GM12878 (cell line): Measurements from ENCODE around the gene FBXO3. TPM values are rescaled to one million over a fixed set of nuclear protein-coding genes. Genes with fewer than 3 reads are reported as not detected.

Experiments
- ATAC-seq: fragments of 200-7000 bp; cut with Tn5 transposase; 3 replicates; pipeline ENCODE4 v1.9.1; 2020; ENCODE audit warnings: mild to moderate bottlenecking, moderate library complexity
- BruUV-seq: library from RNA; stranded (reverse); fragments of 400-500 nt; replicated peaks from 2 replicates; lab custom pipeline; 2021; lab: Mats Ljungman, UMichigan
- CTCF ChIA-PET: fragments of 300-600 bp; sonication (Branson Sonifier 250); formaldehyde crosslinking; extraction: SDS; loops from one replicate; lab custom pipeline; 2021; ENCODE audit warnings: inconsistent platforms; lab: Yijun Ruan, JAX
- POLR2A ChIA-PET: fragments of 350-600 bp; formaldehyde crosslinking; extraction: SDS; loops from one replicate; lab custom pipeline; 2021; ENCODE audit warnings: inconsistent platforms; lab: Charles Lee
- RAD21 ChIA-PET: fragments of 300-600 bp; sonication (Branson Sonifier 250); formaldehyde crosslinking; loops from one replicate; lab custom pipeline; 2023; ENCODE audit warnings: antibody characterized with exemption; ENCODE audit not compliant: unreplicated experiment; lab: Charles Lee
- SMC1A ChIA-PET: fragments of 300-600 bp; sonication (Branson Sonifier 250); formaldehyde crosslinking; loops from one replicate; lab custom pipeline; 2023; ENCODE audit not compliant: unreplicated experiment, uncharacterized antibody; lab: Charles Lee
- DNase-seq: peaks from one replicate; pipeline ENCODE4 v3.0.0-alpha.2; 2011; ENCODE audit warnings: low read depth, low spot score
- FAIRE-seq: peaks from 3 replicates; lab custom pipeline; 2011; peaks lifted over from hg19 to GRCh38; lab: Jason Lieb, UNC
- H2AFZ ChIP-seq: 2 replicates; pipeline ENCODE4 v1.6.0; 2011; ENCODE audit warnings: low read depth, low read length, control low read depth; ENCODE audit not compliant: control insufficient read depth
- H3K27ac ChIP-seq: 2 replicates; pipeline ENCODE4 v1.5.1; 2011; ENCODE audit warnings: control low read depth; ENCODE audit not compliant: control insufficient read depth, insufficient read depth
- H3K27me3 ChIP-seq, 2 experiments: replicated peaks in 1 of 2; 2 replicates each; pipeline versions ENCODE4 v1.6.0 to v1.6.1; 2011; ENCODE audit warnings: low read length in 1 of 2; ENCODE audit not compliant: control insufficient read depth in 2 of 2, insufficient read depth in 2 of 2
- H3K36me3 ChIP-seq, 2 experiments: 2 replicates each; pipeline ENCODE4 v1.5.1; 2011; ENCODE audit warnings: low read length in 1 of 2; ENCODE audit not compliant: control insufficient read depth in 2 of 2, insufficient read depth in 2 of 2
- H3K4me1 ChIP-seq: 2 replicates; pipeline ENCODE4 v1.6.1; 2011; ENCODE audit warnings: mild to moderate bottlenecking, low read length, moderate library complexity, mixed read lengths; ENCODE audit not compliant: control insufficient read depth, insufficient read depth
- H3K4me2 ChIP-seq: 2 replicates; pipeline ENCODE4 v1.6.0; 2011; ENCODE audit warnings: control low read depth; ENCODE audit not compliant: control insufficient read depth, insufficient read depth
- H3K4me3 ChIP-seq: fragments of 200-600 bp; sonication (generic); 2 replicates; pipeline ENCODE4 v1.5.1; 2016
- H3K79me2 ChIP-seq: 2 replicates; pipeline ENCODE4 v1.6.0; 2011; ENCODE audit warnings: low read length; ENCODE audit not compliant: control insufficient read depth, insufficient read depth
- H3K9ac ChIP-seq: 2 replicates; pipeline ENCODE4 v1.8.0; 2011; ENCODE audit warnings: low read length, control low read depth, mixed read lengths; ENCODE audit not compliant: control insufficient read depth, insufficient read depth
- H3K9me3 ChIP-seq: replicated peaks from 3 replicates; pipeline ENCODE4 v1.5.1; 2011; ENCODE audit warnings: mild to moderate bottlenecking, low read length; ENCODE audit not compliant: control insufficient read depth, insufficient read depth
- H4K20me1 ChIP-seq: 2 replicates; pipeline ENCODE4 v1.6.0; 2011; ENCODE audit not compliant: control insufficient read depth, insufficient read depth
- JUND ChIP-seq: IDR thresholded peaks from 2 replicates; pipeline ENCODE4 v1.6.1; 2012; ENCODE audit warnings: low read depth, mild to moderate bottlenecking, low read length, improper control_type of control experiment, moderate library complexity
- MEF2A ChIP-seq: IDR thresholded peaks from 2 replicates; pipeline ENCODE4 v1.6.1; 2011; ENCODE audit warnings: low read depth, mild to moderate bottlenecking, low read length, moderate library complexity; ENCODE audit not compliant: insufficient read depth
- MLLT1 ChIP-seq: fragments of 450-650 bp; IDR thresholded peaks from 2 replicates; pipeline ENCODE4 v1.6.1; 2016; ENCODE audit warnings: mild to moderate bottlenecking
- MXI1 ChIP-seq: fragments of 150-350 bp; IDR thresholded peaks from 2 replicates; pipeline ENCODE4 v1.6.1; 2011; ENCODE audit warnings: low read depth, mild to moderate bottlenecking, inconsistent platforms, low read length, improper control_type of control experiment
- MYC ChIP-seq: IDR thresholded peaks from 2 replicates; pipeline ENCODE4 v1.6.1; 2011; ENCODE audit warnings: mild to moderate bottlenecking, low read length, moderate library complexity, inconsistent platforms; ENCODE audit not compliant: insufficient read depth, insufficient replicate concordance, insufficient read length, severe bottlenecking
- NFXL1 ChIP-seq: fragments of 450-650 bp; IDR thresholded peaks from 2 replicates; pipeline ENCODE4 v1.6.1; 2017; ENCODE audit warnings: antibody characterized with exemption, mild to moderate bottlenecking, borderline replicate concordance
- PAX8 ChIP-seq: fragments of 450-650 bp; IDR thresholded peaks from 2 replicates; pipeline ENCODE4 v1.6.1; 2017; ENCODE audit warnings: mild to moderate bottlenecking, moderate library complexity
- POLR2A ChIP-seq: IDR thresholded peaks from 2 replicates; pipeline ENCODE4 v1.6.1; 2011; ENCODE audit warnings: low read depth, mild to moderate bottlenecking, low read length
- RAD21 ChIP-seq: IDR thresholded peaks from 2 replicates; pipeline ENCODE4 v1.6.1; 2011; ENCODE audit warnings: mild to moderate bottlenecking, low read depth, low read length, moderate library complexity; ENCODE audit not compliant: insufficient read depth
- SIX5 ChIP-seq: IDR thresholded peaks from 2 replicates; pipeline ENCODE4 v1.6.1; 2011; ENCODE audit warnings: mild to moderate bottlenecking, low read depth, low read length, moderate library complexity; ENCODE audit not compliant: severe bottlenecking
- TCF12 ChIP-seq: IDR thresholded peaks from 2 replicates; pipeline ENCODE4 v1.6.1; 2011; ENCODE audit warnings: low read depth, mild to moderate bottlenecking, low read length
- YBX1 ChIP-seq: fragments of 450-650 bp; IDR thresholded peaks from 2 replicates; pipeline ENCODE4 v1.6.1; 2016; ENCODE audit warnings: antibody characterized with exemption
- ZNF384 ChIP-seq: IDR thresholded peaks from 2 replicates; pipeline ENCODE4 v1.6.1; 2012; ENCODE audit warnings: low read depth, mild to moderate bottlenecking, low read length, improper control_type of control experiment, borderline replicate concordance
- WGBS: methylation state at CpG from one replicate; pipeline ENCODE4 v1.1.6; 2016; ENCODE audit warnings: low lambda C conversion rate; ENCODE audit not compliant: insufficient replicate concordance, insufficient coverage; ENCODE audit errors: missing lambda C conversion rate; 5-methylcytosine and 5-hydroxymethylcytosine counted together
- in situ Hi-C: fragments of 300-500 bp; cut with MboI; formaldehyde crosslinking; loops from 9 replicates; pipeline ENCODE4 v1.14.3; 2018; ENCODE audit warnings: mixed read lengths
- intact Hi-C: fragments of 100-400 bp; cut with micrococcal nuclease; formaldehyde crosslinking; loops from one replicate; pipeline ENCODE4 v1.14.2; 2022; ENCODE audit not compliant: unreplicated experiment
- polyA plus RNA-seq, 11 experiments: library from polyadenylated mRNA; depleted of rRNA in 4 of 11; unstranded in 6 of 11; stranded (reverse) in 5 of 11; fragments of >200 nt; fragmentation: Nextera tagmentation in 4 of 11; fragmentation: Illumina TruSeq in 1 of 11; extraction: Ambion mirVana in 4 of 11; extraction: Trizol in 1 of 11; gene quantifications; 1 replicate in 1 of 11; 2 replicates in 10 of 11; pipeline versions ENCODE4 v1.2.1 to v1.2.3, GENCODE V29; 2011 to 2016; ENCODE audit warnings: inconsistent platforms in 2 of 11, missing spikeins in 2 of 11, low read depth in 1 of 11
- total RNA-seq, 4 experiments: library from RNA; depleted of rRNA in 3 of 4; stranded (reverse); fragments of >200 nt in 3 of 4; fragmentation: Illumina TruSeq in 1 of 4; extraction: Trizol in 1 of 4; gene quantifications; 2 replicates each; pipeline versions ENCODE4 v1.2.1 to v1.2.3, GENCODE V29; 2013 to 2021
- TF ChIP-seq, protein P1 (sequence below): IDR thresholded peaks from 2 replicates; pipeline ENCODE4 v1.6.1; 2012; ENCODE audit warnings: improper control_type of control experiment, low read depth, low read length; ENCODE audit not compliant: insufficient replicate concordance
- TF ChIP-seq, protein P2 (sequence below): fragments of 450-650 bp; formaldehyde crosslinking; IDR thresholded peaks from 2 replicates; pipeline ENCODE4 v1.4.0; 2022; ENCODE audit warnings: mild to moderate bottlenecking, moderate library complexity

FBXO3 gene
- total and polyA plus RNA-seq, 10 of the 15 experiments (the other 5 are each of a cell fraction or from before 2014, with no cell fraction given): 8.9 to 33.4 (median 13.8) TPM

DNA sequence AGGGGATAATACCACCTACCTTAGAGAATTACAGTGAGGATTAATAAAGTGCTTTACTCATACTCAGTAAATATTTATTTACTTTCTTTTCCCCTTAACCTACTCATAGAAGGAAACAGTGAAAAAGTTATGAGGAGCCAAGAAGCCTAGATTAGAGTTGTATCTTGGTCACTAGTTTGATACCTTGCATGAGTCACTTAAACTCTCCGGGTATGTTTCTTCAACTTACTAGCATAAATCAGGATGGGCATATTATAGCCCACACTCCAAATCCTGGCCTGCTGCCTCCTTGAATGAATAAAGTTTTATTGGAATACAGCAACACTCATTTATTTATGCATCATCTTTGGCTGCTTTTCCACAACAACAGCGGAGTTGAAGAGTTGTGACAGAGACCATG is 8.2 kb downstream of the FBXO3 start:
- H3K79me2 ChIP-seq: no peaks in the 10 kb centered on the region
- H3K27me3 ChIP-seq: no peaks in the 10 kb centered on the region
- H3K4me3 ChIP-seq: no peak overlapping the region
- H3K9me3 ChIP-seq: no peaks in the 10 kb centered on the region
- POLR2A ChIA-PET: no interaction called here
- in situ Hi-C loops: no loop called here
- H4K20me1 ChIP-seq: peaks cover 2% of the 10 kb centered on the region; the same call in 1 of the 2 replicates
- ATAC-seq (no peak), DNase-seq (no peak), FAIRE-seq (no peak)
- H3K27ac ChIP-seq: no peak overlapping the region
- no peak overlapping the region for H2AFZ ChIP-seq
- 95% methylated on average over 2 of the region's 2 CpGs for WGBS
- no peak overlapping the region for H3K9ac ChIP-seq
- no TSS peak for BruUV-seq
- H3K4me1 ChIP-seq: peaks cover 10% of the 10 kb centered on the region
- RAD21 ChIA-PET: no interaction called here
- SMC1A ChIA-PET: interaction anchor here (0.6 to 3.7 kb wide), 3 partner anchors 10 to 222 kb away, joined by 3 to 32 read pairs (median 8); no protein-coding TSS in a partner anchor
- no peak overlapping the region for H3K4me2 ChIP-seq
- H3K36me3 ChIP-seq: peaks cover 0 to 3% of the 10 kb centered on the region in 2 experiments; a peak in 2 of 4 replicates
- CTCF ChIA-PET: no interaction called here
- intact Hi-C loops: no loop called here
- TF ChIP-seq MEF2A (no peak), TCF12 (no peak), MYC (no peak), YBX1 (no peak), SIX5 (no peak), ZNF384 (no peak), PAX8 (no peak), POLR2A (no peak), JUND (no peak), RAD21 (no peak), NFXL1 (no peak), MXI1 (no peak), MLLT1 (no peak)
- TF ChIP-seq, protein P1, sequence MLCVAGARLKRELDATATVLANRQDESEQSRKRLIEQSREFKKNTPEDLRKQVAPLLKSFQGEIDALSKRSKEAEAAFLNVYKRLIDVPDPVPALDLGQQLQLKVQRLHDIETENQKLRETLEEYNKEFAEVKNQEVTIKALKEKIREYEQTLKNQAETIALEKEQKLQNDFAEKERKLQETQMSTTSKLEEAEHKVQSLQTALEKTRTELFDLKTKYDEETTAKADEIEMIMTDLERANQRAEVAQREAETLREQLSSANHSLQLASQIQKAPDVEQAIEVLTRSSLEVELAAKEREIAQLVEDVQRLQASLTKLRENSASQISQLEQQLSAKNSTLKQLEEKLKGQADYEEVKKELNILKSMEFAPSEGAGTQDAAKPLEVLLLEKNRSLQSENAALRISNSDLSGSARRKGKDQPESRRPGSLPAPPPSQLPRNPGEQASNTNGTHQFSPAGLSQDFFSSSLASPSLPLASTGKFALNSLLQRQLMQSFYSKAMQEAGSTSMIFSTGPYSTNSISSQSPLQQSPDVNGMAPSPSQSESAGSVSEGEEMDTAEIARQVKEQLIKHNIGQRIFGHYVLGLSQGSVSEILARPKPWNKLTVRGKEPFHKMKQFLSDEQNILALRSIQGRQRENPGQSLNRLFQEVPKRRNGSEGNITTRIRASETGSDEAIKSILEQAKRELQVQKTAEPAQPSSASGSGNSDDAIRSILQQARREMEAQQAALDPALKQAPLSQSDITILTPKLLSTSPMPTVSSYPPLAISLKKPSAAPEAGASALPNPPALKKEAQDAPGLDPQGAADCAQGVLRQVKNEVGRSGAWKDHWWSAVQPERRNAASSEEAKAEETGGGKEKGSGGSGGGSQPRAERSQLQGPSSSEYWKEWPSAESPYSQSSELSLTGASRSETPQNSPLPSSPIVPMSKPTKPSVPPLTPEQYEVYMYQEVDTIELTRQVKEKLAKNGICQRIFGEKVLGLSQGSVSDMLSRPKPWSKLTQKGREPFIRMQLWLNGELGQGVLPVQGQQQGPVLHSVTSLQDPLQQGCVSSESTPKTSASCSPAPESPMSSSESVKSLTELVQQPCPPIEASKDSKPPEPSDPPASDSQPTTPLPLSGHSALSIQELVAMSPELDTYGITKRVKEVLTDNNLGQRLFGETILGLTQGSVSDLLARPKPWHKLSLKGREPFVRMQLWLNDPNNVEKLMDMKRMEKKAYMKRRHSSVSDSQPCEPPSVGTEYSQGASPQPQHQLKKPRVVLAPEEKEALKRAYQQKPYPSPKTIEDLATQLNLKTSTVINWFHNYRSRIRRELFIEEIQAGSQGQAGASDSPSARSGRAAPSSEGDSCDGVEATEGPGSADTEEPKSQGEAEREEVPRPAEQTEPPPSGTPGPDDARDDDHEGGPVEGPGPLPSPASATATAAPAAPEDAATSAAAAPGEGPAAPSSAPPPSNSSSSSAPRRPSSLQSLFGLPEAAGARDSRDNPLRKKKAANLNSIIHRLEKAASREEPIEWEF: no peak
- TF ChIP-seq, protein P2, sequence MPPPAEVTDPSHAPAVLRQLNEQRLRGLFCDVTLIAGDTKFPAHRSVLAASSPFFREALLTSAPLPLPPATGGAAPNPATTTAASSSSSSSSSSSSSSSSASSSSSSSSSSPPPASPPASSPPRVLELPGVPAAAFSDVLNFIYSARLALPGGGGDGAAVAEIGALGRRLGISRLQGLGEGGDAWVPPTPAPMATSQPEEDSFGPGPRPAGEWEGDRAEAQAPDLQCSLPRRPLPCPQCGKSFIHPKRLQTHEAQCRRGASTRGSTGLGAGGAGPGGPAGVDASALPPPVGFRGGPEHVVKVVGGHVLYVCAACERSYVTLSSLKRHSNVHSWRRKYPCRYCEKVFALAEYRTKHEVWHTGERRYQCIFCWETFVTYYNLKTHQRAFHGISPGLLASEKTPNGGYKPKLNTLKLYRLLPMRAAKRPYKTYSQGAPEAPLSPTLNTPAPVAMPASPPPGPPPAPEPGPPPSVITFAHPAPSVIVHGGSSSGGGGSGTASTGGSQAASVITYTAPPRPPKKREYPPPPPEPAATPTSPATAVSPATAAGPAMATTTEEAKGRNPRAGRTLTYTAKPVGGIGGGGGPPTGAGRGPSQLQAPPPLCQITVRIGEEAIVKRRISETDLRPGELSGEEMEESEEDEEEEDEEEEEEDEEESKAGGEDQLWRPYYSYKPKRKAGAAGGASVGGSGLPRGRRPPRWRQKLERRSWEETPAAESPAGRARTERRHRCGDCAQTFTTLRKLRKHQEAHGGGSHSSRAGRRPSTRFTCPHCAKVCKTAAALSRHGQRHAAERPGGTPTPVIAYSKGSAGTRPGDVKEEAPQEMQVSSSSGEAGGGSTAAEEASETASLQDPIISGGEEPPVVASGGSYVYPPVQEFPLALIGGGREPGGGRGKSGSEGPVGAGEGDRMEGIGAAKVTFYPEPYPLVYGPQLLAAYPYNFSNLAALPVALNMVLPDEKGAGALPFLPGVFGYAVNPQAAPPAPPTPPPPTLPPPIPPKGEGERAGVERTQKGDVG (CRISPR knock-in tag): no peak
